NCI-H2196 (cell line): ENCODE data around the gene PLCL1.
"Not testable (repeated sequence)": the region's sequence is repeated elsewhere in the genome, so short reads cannot be mapped to it uniquely, and the experiment has no call there.

Experiments used
- DNase-seq: peaks from one replicate; lab custom pipeline; 2025; ENCODE audit not compliant: unreplicated experiment; lab: John Stamatoyannopoulos, UW

The PLCL1 gene

GRCh38 chr2:198164843-198165242, 360.4 kb downstream of the PLCL1 start:
- no peak for DNase-seq

- no peak for DNase-seq
Measured at GRCh38 chr2:198165289-198165688, 360.9 kb downstream of the PLCL1 start.

- DNase-seq: no peak
Measured at GRCh38 chr2:198167346-198167745, 363.0 kb downstream of the PLCL1 start.

GRCh38 chr2:198168651-198169050, 364.3 kb downstream of the PLCL1 start:
- DNase-seq: no peak

- no peak for DNase-seq
Measured at GRCh38 chr2:198173242-198173641, 368.8 kb downstream of the PLCL1 start.

- DNase-seq: no peak
Measured at GRCh38 chr2:198173864-198174263, 369.5 kb downstream of the PLCL1 start.

- DNase-seq: no peak
Measured at GRCh38 chr2:198175271-198175670, 370.9 kb downstream of the PLCL1 start.

GRCh38 chr2:198177040-198177439, 372.6 kb downstream of the PLCL1 start:
- DNase-seq: no peak

GRCh38 chr2:198178766-198179165, 374.4 kb downstream of the PLCL1 start:
- no peak for DNase-seq

- DNase-seq: no peak
Measured at GRCh38 chr2:198186257-198186656, 381.9 kb downstream of the PLCL1 start.

- DNase-seq: no peak
Measured at GRCh38 chr2:198187841-198188240, 383.4 kb downstream of the PLCL1 start.

- DNase-seq: no peak
Measured at GRCh38 chr2:198188982-198189381, 384.6 kb downstream of the PLCL1 start.

GRCh38 chr2:198191651-198192050, 387.3 kb downstream of the PLCL1 start:
- no peak for DNase-seq

GRCh38 chr2:198196556-198196955, 392.2 kb downstream of the PLCL1 start:
- not testable (repeated sequence) for DNase-seq
